Suprapubic skin (tissue), 4 donors: ENCODE measurements around the gene BCAT1. TPM values are rescaled to one million over a fixed set of nuclear protein-coding genes. Genes with fewer than 3 reads are reported as not detected.
"Not testable (repeated sequence)": the region's sequence is repeated elsewhere in the genome, so short reads cannot be mapped to it uniquely, and the experiment has no call there.

Experiments
- DNase-seq, 2 donors: peaks; one replicate each; pipeline ENCODE4 v3.0.0-alpha.2; 2019; ENCODE audit warnings: low spot score in 2 of 2
- H3K27ac ChIP-seq: fragments of 200-600 bp; sonication (generic); one replicate; pipeline ENCODE4 v1.5.1; 2019
- H3K27me3 ChIP-seq: fragments of 200-600 bp; sonication (generic); one replicate; pipeline ENCODE4 v1.5.1; 2019
- H3K36me3 ChIP-seq: fragments of 200-600 bp; sonication (generic); one replicate; pipeline ENCODE4 v1.5.1; 2019
- H3K4me1 ChIP-seq: fragments of 200-600 bp; sonication (generic); one replicate; pipeline ENCODE4 v1.5.1; 2019
- H3K4me3 ChIP-seq: fragments of 200-600 bp; sonication (generic); one replicate; pipeline ENCODE4 v1.5.1; 2019; ENCODE audit warnings: mild to moderate bottlenecking
- H3K9me3 ChIP-seq: fragments of 200-600 bp; sonication (generic); one replicate; pipeline ENCODE4 v1.5.1; 2019
- EP300 ChIP-seq: sonication (generic); formaldehyde crosslinking; IDR thresholded peaks from one replicate; pipeline ENCODE4 v1.6.1; 2017; ENCODE audit warnings: antibody characterized with exemption
- POLR2A ChIP-seq, 2 donors: fragments of 450-650 bp; IDR thresholded peaks; one replicate each; pipeline ENCODE4 v1.6.1; 2017; ENCODE audit warnings: antibody characterized with exemption in 2 of 2, mild to moderate bottlenecking in 2 of 2, moderate library complexity in 2 of 2
- POLR2AphosphoS5 ChIP-seq, 3 donors: sonication (generic); formaldehyde crosslinking; IDR thresholded peaks; one replicate each; pipeline ENCODE4 v1.6.1; 2017; ENCODE audit warnings: antibody characterized with exemption in 3 of 3
- WGBS: methylation state at CpG from one replicate; pipeline ENCODE4 v1.1.5; 2018; 5-methylcytosine and 5-hydroxymethylcytosine counted together
- total RNA-seq, 4 donors: library from RNA; depleted of rRNA; stranded (reverse); fragments of >200 nt; gene quantifications; one replicate each; pipeline ENCODE4 v1.1.0, GENCODE V29; 2016
- TF ChIP-seq, protein P1 (sequence below), 2 donors: fragments of 200-600 bp in 1 of 2; fragments of 450-650 bp in 1 of 2; sonication (generic) in 1 of 2; IDR thresholded peaks; one replicate each; pipeline ENCODE4 v1.5.1; 2016 to 2019; ENCODE audit warnings: antibody characterized with exemption in 2 of 2, mild to moderate bottlenecking in 1 of 2, moderate library complexity in 1 of 2

BCAT1 gene
- total RNA-seq, 4 donors from 2014 or later: 0.68 to 2.9 (median 1.5) TPM

DNA sequence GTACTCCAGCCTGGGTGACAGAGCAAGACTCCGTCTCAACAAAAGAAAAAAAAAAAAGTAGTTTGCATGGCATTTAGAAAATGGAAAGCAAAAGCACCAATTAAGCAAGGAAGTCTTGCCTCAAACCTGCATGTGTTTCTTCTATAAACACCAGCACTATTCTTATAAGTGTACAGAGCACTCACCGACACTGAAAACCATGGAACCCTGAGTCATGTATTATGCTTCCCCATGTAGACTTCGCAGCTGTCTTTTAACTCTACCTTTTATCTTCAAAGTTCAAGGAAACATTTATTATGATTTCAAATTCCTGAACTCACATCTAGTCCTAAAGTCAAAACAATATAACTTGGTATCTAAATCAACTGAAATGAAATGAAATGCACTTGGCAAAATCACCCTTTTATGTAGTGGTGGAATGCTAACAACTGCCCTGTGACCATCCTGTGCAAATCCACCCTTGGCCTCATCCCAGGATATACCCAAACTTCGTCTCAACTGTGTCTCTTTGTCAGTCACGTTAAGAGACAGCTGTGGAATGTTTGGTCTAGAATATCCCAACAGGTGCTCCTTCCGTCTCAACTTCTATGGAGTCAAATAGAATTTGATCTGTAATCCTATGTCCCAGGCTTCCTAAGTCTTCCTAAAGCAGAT is 4.8 kb downstream of the BCAT1 start:
- TF ChIP-seq EP300: no peak
- TF ChIP-seq, protein P1, sequence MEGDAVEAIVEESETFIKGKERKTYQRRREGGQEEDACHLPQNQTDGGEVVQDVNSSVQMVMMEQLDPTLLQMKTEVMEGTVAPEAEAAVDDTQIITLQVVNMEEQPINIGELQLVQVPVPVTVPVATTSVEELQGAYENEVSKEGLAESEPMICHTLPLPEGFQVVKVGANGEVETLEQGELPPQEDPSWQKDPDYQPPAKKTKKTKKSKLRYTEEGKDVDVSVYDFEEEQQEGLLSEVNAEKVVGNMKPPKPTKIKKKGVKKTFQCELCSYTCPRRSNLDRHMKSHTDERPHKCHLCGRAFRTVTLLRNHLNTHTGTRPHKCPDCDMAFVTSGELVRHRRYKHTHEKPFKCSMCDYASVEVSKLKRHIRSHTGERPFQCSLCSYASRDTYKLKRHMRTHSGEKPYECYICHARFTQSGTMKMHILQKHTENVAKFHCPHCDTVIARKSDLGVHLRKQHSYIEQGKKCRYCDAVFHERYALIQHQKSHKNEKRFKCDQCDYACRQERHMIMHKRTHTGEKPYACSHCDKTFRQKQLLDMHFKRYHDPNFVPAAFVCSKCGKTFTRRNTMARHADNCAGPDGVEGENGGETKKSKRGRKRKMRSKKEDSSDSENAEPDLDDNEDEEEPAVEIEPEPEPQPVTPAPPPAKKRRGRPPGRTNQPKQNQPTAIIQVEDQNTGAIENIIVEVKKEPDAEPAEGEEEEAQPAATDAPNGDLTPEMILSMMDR (IDR thresholded peaks at IDR 0.05): no peak
- H3K4me3 ChIP-seq: no peak overlapping the region
- peaks cover 15% of the 10 kb centered on the region for H3K27me3 ChIP-seq
- no peaks in the 10 kb centered on the region for H3K9me3 ChIP-seq
- 70% methylated on average over 6 of the region's 6 CpGs for WGBS
- H3K27ac ChIP-seq: no peak overlapping the region
- DNase-seq: no peak
- H3K36me3 ChIP-seq: no peaks in the 10 kb centered on the region
- H3K4me1 ChIP-seq: peaks cover 12% of the 10 kb centered on the region

DNA sequence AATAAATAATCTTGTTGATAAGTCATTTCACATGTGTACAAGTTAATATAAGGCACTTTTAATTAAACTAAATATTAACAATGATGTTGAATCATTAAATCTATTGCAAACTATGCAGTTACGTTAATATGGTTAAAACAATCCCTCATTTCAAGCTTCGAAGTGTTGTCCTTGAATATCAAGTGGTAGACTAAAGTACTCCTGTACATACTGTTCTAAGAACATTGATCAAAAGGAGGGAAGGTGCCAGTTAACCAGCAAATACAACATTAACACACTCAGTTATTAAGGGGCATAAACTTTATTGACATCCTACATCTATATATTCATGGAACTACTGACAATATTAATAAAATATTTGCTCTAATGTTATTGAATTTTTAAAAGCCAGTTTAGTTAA is 8.7 kb downstream of the BCAT1 start:
- 95% methylated on average over 2 of the region's 2 CpGs for WGBS
- H3K4me3 ChIP-seq: no peak overlapping the region
- DNase-seq: no peak
- no peak overlapping the region for H3K27ac ChIP-seq
- no peak for TF ChIP-seq POLR2A (IDR thresholded peaks at IDR 0.05)
- TF ChIP-seq EP300: no peak
- TF ChIP-seq, protein P1 (IDR thresholded peaks at IDR 0.05): no peak
- no peak for TF ChIP-seq POLR2AphosphoS5 (IDR thresholded peaks at IDR 0.05)
- peaks cover 5% of the 10 kb centered on the region for H3K27me3 ChIP-seq
- H3K36me3 ChIP-seq: no peaks in the 10 kb centered on the region
- no peaks in the 10 kb centered on the region for H3K4me1 ChIP-seq
- no peaks in the 10 kb centered on the region for H3K9me3 ChIP-seq

DNA sequence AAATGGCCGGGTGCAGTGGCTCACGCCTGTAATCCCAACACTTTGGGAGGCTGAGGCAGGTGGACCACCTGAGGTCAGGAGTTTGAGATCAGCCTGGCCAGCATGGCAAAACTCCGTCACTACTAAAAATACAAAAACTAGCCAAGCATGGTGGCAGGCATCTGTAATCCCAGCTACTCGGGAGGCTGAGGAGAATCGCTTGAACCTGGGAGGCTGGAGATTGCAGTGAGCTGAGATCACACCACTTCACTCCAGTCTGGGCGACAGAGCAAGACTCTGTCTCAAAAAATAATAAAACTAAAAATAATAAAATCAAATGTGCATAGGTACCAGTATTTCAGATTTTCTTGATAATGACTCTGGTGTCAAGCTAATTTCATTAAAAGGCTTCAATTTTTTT is 9.3 kb downstream of the BCAT1 start:
- not testable (repeated sequence) for H3K4me1 ChIP-seq, H3K27ac ChIP-seq, H3K9me3 ChIP-seq, DNase-seq, H3K36me3 ChIP-seq, H3K27me3 ChIP-seq, H3K4me3 ChIP-seq
- WGBS: 96% methylated on average over 6 of the region's 6 CpGs

DNA sequence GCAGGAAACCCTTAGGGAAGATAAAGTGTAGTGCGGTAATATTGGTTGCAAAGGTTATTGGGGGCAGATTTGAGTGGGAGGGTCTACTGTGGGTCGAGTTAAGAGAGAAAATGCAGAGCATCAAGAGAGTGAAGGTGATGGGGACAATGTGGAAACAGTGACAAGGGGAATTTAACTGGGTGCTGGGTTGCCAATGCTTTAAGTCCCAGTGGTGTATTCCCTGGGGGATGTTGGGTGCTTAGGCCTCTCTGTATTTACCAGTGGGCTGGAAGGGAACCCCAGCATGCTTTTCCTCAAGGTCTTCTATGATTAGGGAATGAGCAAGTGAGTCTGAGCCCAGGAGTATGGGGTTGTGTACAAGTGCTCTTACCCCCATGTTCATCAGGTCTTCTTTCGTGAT is 10.6 kb downstream of the BCAT1 start:
- no peaks in the 10 kb centered on the region for H3K9me3 ChIP-seq
- H3K27ac ChIP-seq: no peak overlapping the region
- TF ChIP-seq EP300 (no peak), POLR2AphosphoS5 (IDR thresholded peaks at IDR 0.05) (no peak), POLR2A (IDR thresholded peaks at IDR 0.05) (no peak)
- TF ChIP-seq, protein P1 (IDR thresholded peaks at IDR 0.05): no peak
- no peaks in the 10 kb centered on the region for H3K36me3 ChIP-seq
- DNase-seq: no peak
- no peaks in the 10 kb centered on the region for H3K4me1 ChIP-seq
- WGBS: 65% methylated on average over 3 of the region's 3 CpGs
- H3K27me3 ChIP-seq: peaks cover 5% of the 10 kb centered on the region
- H3K4me3 ChIP-seq: no peak overlapping the region

DNA sequence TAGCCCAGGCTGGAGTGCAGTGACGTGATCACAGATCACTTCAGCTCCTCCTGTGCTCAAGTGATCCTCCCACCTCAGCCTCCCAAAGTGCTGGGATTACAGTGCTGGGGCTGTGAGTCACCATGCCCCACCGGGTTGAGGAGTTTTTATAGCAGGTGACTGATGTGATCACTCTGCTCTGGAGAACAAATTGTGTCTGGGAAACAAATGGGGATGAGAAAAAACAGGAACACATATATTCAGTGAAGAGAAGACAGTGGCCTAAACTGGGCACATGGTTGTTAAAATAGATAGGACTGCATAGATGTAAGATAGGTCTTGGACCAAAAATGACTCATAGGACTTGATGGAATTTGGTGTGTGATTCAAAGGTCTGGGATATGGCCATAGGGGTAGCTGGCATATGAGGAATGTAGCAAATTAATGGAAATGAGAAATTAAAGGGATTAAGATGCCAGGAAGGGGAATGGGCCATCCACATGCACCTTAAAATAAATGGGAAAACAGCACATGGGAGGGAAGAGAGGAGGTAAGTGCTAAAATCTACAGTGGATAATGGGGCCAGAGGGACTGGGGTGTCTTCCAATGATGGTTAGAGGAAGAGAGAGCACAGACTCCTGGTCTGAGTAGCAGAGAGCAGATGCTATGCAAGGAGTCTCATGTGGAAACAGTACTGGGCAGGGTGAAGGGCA is 11.2 kb downstream of the BCAT1 start:
- no peak overlapping the region for H3K4me3 ChIP-seq
- no peak for DNase-seq
- H3K36me3 ChIP-seq: no peaks in the 10 kb centered on the region
- no peaks in the 10 kb centered on the region for H3K9me3 ChIP-seq
- H3K27ac ChIP-seq: no peak overlapping the region
- 70% methylated on average over 2 of the region's 2 CpGs for WGBS
- no peaks in the 10 kb centered on the region for H3K4me1 ChIP-seq
- H3K27me3 ChIP-seq: peaks cover 5% of the 10 kb centered on the region
- TF ChIP-seq EP300: no peak
- TF ChIP-seq POLR2AphosphoS5 (IDR thresholded peaks at IDR 0.05): no peak
- TF ChIP-seq, protein P1 (IDR thresholded peaks at IDR 0.05): no peak
- no peak for TF ChIP-seq POLR2A (IDR thresholded peaks at IDR 0.05)
